OCI-M1 (cell line): ENCODE data around the gene LHFPL2.

Source experiments
- DNase-seq: peaks from one replicate; lab custom pipeline; 2025; lab: John Stamatoyannopoulos, UW

Gene LHFPL2

DNA sequence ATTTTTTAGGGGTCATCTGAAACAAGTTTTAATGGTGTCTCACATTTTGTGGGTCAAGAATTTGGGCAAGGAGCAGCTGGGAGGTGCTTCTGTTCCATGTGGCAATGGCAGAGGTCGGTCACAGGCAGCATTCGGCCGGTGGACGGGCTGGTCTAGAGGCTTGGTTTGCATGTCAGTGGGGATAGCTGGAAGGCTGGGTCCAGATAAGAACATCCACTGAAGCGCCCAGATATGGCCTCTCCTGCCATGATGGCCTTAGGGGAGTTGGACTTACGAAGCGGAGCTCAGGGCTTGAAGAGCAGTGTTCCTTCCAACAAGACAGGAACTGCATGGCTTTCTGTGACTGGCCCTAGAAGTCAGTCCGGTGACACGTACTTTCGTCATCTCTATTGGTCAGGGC is 30.3 kb downstream of the LHFPL2 start:
- DNase-seq, result no peak

DNA sequence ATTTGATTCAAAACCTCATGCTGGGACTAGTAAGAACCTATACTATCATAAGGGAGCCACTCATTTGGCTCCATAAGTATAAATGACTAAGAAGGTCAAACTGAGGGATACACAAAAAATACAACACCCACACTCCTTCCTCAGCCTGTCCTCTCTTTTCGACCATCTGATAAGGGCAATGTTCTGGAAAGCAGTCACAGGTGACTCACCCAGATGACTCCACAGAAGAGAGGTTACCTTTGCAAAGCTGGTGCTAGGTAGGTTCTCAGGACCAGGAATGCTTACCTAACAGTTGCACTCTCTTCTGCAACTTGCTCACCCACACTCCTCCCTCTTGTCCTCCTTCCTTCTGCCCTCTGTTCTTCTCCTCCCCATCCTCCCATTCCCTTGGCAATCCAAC is 32.9 kb downstream of the LHFPL2 start:
- no peak for DNase-seq

DNA sequence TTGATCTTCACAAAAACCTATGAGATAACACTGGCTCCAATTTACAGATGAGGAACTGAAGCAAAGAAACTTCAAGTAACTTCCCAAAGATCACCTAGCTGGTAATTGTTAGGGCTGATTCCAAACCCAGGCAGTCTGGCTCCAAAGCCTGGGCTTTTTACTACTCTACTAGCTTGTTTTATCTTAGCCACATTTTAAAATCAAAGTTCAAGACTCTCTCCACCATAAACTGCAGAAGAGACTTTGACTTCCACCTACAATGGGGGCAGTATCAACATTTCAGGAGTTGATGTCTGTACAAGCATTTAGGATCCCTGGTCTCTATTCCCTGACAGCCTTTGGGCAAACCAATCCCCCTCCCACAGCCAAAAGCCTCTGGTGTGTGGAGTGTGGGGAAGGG is 33.8 kb downstream of the LHFPL2 start:
- no peak for DNase-seq

DNA sequence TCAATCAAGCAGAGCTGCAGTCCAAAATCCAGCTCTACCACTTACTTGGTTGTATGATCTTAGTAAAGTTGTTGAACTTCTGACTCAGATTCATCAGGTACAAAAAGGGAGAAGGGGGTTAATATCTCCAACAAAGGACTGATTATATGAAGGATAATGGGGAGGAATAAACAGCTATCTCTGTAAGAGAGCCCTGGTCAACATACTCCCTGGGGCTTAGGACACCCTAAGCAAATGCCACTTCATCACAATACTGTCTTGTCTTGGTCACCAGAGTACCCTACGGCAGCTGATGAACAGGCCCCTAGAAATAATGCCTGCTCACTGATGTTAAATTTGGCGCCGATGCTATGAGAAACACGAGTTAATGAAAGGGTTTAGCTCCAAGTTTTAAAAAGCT is 34.8 kb downstream of the LHFPL2 start:
- no peak for DNase-seq

DNA sequence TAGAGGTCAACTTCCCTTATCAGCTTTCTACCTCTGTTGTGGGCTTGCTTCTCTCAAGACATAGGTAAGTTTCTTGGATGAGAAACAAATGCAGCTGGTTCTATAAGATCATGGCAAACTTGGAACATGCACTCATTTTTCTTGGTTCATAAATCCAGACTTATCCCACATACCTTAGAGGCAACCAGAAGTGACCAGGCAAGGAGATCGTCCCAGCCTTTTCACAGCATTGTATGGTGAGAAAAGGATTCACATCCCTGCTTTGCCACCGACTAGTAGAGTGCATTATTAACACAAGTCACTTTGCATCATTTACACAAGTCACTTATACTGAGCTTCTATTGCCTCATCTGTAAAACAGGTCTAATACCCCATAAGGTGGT is 35.4 kb downstream of the LHFPL2 start:
- no peak for DNase-seq

DNA sequence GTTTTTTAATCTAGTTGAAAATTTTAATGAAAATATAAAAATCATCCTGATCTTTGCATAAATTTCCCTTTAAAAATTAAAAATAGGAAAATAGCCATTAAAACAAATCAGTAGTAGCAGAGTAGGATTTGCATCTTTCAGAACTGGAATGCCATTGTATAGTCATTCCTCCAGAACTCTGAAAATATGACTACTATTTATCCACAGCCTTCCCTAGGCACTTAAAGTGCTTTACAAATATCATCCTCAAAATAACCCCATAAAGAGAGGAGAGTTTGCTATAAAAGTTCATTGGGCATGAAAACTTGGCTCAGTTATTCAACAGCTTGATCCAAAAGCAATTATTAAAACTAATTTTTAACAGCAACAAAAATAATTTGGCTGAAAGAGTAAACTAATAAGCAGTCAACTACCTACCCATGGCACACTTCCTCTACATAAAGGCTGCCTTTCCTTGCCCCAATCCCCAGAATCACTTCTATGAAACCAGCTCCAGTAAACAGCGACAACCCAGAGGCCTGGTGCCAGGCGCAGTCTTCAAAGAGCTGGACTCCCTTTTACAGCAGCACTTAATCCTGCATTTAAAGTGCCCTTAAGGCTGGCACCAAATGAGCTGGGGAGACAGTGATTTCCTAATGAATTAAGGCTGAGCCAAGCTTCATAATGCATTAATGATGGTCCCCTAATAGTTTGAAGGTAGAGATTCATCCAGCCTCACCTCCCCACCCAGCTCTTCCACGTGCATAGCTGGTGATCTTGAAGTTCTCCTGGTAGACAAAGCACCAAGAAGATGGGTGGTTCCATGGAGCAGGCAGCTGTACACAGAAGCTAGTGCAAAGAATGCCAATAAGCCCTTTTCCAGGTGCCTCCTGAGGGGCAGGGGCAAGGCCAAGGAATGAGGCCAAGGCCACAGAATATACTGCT is 36.1 kb downstream of the LHFPL2 start:
- no peak for DNase-seq

DNA sequence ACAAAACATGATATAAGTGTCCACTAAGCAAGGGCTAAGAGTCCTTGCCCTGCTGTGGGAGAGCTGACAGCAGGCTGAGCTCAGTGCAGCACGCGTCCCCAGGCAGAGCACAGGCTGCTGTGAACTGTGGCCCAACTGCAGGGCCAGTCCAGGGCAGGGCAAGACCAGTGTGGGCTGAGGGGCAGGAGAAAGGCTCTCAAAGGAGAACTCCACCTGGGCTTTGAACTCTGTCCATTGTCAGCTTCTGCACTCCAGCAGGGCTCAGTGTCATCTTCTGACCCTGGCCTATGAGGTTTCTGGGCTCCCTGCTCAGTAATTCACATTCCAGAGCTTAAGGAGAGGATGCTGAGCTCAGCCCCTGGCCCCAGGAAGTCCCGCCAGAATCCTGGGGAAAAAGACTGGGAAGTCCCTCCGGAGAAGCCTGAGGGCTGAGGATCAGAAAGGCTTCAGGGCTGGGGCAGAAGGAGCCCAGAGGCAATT is 37.4 kb downstream of the LHFPL2 start:
- DNase-seq, result no peak

DNA sequence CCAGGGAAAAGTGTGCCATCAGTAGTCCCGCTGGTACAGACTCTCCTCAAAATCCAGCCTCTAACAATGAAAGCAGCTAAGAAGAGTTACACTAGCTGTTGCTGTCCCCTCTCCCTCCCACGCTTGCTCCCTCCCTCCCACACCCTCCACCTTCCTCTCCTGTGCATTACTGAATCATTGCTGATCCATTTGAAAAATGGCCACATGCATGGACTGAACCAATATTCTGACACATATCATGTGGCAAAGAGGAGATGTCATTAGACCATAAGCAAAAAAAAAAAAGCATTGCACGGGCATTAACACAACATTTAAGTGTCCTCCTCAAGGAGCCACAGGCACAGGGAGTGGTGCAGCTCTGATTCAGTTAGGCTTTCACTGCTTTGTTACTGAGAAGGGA is 37.9 kb downstream of the LHFPL2 start:
- DNase-seq, result no peak

DNA sequence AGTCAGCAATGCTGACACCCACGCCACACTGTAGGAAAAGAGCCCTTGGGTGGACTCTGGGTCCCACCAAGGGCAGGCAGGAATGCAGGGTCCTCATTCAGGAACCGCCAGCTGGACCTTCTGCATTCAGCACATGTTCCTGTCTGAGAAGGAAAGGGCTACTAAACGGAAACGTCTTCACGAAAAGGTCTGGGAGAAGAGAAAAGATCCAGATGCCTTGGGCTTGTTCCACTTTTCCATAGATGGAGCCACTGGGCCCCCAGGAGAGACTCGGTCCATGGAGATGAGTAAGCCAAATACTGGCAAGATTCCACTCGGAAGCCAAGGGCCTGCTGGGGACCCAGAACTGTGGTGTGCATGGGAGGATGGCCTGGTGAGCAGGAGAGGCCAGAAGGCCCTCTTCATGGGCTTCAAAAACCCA is 38.4 kb downstream of the LHFPL2 start:
- no peak for DNase-seq

DNA sequence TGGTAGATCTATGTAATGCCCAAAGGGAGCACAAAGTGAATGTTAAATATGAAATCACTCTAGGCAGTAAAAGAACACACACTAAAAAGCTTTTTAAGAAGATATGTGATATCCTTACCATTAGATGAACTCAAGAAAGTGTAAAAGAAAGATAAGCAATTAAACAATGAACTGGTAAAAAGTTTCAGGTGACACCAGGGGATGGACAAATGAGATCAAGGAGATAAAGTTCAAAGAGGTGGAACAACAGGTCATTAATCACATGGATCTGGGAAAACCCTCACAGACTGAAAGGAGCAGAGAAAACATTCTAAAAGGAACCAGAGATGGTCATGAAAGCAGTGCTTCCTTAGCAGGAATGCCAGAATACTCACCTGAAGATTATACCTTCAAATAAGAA is 40.7 kb downstream of the LHFPL2 start:
- no peak for DNase-seq

DNA sequence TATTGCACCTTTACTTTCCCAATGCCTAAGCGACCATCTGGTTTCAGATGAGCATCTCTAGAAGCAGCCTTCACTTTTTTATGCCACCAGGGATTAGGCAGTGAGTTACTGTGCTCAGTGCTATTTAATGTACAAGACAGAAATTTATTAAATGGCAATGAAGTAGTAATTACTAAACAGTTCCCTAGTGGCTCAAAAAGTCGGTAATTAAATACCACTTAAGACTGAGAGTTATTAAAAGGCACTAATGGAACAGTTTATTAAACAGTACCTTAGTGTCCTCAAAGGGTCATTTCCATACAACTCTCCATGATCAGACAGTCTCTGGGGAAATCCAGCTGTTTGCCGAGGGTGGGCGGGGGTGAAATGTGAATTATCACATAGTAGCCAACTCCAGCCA is 42.3 kb downstream of the LHFPL2 start:
- no peak for DNase-seq

DNA sequence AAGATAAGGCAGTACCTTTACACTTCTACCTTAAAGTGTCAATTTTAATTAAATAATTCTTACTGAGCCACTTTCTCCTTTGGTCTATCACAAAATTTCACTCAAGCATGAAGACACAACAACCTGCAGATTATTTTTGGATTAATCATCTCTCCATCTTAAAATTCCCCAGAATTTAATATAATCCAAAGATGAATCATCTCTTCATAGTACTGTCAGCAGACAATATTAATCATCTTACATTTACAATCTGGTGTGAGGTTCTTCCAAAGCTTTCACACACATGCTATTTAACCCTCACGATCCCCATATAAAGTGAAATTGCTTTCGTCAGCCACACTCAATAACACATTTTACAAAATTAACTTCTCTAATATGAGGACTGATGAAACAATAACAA is 43.0 kb downstream of the LHFPL2 start:
- DNase-seq, result no peak

DNA sequence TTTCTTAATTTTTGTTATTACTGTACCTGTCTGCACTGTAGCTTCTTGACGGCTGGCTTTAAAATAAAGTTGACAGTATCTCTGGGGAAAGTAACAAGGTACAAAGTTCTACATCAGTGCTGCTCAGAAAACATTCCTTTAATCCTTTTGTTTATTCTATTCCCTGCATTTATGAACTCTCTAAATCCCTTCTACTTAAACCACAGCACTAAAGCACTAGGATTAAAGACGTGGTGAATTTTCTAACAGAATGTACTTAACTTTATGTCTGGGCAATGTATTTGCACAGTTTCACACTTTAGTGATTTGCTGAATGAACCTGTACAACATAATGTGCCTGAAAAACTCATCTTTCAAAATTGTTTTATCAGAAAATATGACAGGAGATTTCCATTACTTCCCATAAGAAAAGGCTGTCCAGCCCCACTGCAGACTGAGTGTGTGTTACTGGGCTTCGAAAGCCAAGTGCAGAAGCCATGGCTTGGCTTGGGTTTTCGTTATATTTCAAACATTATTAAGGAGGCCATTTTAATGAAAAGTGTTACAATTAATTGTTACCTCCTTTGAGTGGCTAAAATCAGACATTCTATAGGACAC is 43.8 kb downstream of the LHFPL2 start:
- DNase-seq, result no peak

DNA sequence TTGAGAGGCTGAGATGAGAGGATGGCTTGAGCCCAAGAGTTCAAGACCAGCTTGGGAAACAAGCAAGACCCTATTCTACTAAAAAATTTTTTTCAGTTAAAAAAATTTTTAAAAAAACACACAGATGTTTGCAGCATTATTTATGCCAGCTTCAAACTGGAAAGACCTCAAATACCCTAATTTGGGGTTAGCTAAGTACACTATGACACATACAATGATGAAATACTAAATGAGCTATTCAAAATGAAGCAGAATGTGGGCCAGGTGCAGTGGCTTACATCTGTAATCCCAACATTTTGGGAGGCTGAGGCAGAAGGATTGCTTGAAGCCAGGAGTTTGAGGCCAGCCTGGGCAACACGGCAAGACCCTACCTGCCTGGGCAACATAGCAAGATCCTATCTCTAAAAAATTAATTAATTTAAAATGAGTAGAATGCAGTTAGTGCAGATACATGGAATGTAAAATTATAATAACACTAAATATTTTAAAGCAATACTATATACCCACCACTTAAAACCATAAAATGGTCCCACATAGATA is 44.9 kb downstream of the LHFPL2 start:
- no peak for DNase-seq

DNA sequence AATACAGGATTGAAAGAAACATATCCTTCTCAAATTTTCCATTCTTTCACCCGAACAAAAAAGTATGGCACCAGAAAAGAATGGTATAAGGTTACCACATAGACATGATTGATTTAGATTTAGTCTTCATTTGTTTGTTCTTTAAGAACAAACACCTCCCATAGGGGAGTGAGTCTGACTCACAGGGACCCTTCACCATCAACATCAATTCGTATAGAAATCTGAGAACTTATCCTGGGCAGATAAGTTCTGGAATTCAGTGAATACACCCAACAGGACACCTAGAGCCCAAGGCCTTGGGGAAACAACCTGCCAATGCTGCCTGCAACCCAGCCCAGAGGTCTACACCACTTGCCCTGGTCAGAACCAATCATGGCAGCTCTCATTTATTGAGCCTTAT is 46.2 kb downstream of the LHFPL2 start:
- DNase-seq, result no peak

DNA sequence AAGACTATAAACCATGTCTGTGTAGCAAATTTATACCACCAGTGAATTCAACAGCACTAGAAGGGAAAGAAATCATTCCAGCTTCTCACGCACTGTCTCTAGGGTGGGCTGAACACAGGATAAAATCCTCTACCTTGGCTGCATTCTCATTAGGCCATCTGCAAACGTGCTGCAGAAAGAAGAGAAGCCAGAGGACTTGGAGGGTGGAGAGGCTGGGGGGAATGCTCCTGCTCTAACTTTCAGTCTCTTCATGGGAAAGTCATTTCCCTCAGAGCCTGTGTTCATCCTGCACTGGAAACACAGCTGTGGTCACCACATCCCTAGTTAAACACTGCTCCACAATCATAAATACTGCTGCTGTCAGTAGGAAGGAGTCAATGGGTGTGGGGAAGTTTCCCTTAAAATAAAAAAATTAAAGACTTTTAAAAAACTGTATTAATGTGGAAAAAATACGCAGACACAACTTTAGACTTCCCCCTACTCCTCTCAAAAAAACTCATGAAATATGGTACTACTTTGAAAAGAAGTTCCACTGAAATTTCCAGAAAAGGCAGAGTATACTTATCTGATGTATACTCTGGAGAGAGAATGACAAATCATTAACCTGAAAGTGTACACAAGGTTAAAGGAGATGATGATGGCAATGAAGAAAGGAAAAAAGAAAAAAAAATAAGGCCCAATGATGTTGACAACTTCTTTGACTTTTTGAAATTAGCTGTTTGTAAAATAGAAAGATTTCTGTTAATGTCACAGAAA is 46.8 kb downstream of the LHFPL2 start:
- DNase-seq, result no peak

DNA sequence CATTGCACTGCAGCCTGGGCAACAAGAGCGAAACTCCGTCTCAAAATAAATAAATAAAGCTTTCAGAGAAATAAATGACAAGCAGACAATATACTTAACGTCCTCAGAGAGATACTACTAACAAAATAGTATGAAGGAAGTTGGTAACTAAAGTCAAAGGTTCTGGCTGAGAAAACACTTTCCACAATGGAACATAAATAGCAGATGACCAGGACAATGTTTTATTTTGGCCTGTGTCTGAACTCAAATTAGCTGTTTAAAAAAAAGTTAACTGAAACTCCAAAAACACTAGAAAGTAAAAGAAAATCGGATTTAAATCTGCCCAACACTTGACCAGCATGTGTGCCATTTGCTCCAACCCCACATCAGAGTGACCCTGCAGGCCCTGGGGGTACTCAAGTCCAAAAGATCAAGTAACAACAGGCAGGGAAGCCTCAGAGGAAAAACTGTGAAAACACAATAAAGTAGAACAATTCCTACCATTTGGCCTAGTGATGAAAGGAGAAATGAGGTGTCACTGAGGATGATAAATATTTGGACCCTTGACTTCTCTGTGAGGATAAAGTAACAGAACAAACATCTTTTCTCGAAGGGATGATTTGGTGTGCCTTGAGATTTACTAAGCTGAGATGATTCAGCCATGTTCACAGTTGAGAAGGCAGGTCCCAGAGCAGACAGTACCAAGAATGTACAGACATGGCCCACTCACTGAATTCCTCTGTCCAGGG is 47.7 kb downstream of the LHFPL2 start:
- DNase-seq, result no peak

DNA sequence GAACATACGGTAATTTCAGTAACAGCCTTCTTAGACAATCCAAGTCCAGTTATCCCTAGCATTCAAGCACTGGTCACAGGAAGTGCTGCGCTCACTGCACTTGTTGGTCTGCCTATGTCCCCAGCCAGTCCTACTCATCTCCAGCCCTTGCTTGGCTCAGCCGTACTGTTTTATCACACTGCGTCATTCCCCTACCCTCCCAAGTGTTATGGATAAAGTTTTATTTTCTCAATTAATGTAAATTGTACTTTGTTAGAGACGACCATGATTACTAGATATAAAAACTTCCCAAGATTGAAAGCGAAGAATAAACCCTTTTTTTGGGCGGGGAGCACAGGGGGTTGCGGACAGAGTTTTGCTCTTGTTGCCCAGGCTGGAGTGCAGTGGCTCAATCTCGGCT is 49.6 kb downstream of the LHFPL2 start:
- no peak for DNase-seq

DNA sequence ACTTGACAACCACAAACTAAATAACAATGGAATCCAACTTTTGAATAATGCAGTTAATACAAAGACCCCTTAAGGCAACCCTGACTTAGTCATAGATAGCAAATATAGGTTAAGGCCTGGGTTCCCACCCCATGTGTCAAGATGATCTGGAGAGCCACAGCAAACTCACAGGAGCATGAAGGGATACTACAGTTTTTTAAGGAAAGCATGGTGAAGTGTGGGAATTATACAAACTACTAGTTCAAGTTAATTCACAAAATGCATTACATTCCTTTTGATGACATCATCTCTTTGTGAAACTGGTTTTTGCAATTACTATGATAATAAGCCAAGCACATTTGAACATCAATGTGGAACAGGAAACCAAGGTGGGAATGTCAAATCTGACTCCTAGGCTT is 50.6 kb downstream of the LHFPL2 start:
- DNase-seq, result no peak

DNA sequence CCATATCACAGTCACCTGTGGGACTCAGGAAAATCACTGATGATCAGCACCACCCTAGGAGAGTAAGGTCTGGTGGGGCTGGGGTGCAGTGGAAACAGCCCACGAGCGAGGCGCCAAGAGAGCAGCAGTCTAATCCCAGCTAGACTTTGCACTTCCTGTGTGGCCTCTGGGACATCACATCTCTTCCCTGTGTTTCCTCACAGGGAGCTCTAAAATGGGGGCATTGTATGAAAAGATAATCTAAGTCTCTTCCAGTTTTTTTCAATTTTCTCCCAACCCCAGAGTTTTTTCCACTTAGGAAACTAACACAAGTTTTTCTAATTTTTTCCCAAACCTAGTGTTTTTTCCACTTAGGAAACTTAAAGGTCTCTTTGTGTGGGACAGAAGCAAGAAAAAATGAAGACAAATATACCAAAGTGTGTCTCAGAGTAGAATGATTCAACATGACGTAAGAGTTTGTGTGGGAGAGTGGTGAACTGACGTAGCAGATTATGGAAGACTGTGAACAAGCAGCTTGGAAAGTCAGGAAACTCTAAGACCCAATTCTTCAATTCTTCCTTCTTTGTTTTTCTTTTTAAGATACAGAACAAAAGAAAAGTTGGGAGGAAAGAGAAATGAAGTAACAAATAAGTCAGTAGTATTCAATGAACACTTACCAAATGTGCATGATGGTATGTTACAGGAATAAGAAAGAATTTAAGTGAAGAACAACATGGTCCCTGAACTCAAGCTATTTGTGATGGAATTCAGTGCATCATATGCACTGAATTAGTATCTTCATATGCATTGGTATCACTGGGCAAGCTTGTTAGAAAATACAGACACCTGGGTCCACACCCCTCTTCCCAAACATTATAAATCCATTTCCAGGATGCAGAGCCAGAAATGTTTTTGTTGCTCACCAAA is 51.3 kb downstream of the LHFPL2 start:
- DNase-seq, result peak; percentile 25

DNA sequence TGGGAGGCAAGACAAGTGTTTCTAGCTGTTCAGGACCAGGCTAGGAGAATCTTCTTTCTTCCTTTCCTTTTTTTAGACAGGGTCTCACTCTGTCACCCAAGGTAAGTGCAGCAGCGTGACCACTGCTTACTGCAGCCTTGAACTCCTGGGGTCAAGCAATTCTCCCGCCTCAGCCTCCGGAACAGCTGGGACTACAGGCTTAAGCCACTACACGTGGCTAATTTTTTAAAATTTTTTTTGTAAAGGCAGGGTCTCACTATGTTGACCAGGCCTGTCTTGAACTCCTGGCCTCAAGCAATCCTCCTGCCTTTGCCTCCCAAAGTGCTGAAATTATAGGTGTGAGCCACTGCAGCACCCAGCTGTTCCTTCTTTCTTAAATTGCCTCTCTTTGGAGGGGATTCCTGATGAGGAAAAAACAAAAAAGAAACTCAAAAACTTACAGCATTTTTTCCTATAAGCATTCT is 53.1 kb downstream of the LHFPL2 start:
- no peak for DNase-seq
